Iris pigment epithelial cell (primary cell): Measurements from ENCODE around the gene LRRC39.
A peak's percentile ranks its signal among the peaks of the same experiment; 100 is the strongest.
"Not testable (repeated sequence)": the region's sequence is repeated elsewhere in the genome, so short reads cannot be mapped to it uniquely, and the experiment has no call there.

Experiments used
- DNase-seq: peaks from one replicate; pipeline ENCODE4 v3.0.0-alpha.2; 2011; ENCODE audit warnings: low read depth

Gene LRRC39

DNA sequence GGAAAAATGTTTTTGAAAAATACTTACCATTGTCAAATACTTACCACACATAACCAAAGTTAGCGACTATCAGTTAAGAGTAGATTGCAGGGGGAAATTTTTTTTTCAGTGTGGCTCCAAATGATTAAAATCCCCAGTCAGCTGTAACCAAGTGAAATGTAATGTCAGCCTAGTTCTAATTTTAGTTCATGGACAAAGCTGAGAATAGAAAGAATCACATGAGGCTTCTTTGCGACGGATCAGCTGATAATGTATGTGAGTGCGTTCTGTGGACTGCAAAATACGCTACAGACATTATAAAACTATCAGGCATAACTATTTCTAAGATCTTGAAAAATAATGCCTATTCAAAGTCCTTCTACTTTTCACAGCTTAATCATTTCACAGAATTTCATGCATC is at the start of gene LRRC39:
LRRC39 (minus strand) TSS at position 166 of the 400 bp plus-strand sequence. CDS start 9,740 bp downstream, outside the sequence.
- no peak for DNase-seq

DNA sequence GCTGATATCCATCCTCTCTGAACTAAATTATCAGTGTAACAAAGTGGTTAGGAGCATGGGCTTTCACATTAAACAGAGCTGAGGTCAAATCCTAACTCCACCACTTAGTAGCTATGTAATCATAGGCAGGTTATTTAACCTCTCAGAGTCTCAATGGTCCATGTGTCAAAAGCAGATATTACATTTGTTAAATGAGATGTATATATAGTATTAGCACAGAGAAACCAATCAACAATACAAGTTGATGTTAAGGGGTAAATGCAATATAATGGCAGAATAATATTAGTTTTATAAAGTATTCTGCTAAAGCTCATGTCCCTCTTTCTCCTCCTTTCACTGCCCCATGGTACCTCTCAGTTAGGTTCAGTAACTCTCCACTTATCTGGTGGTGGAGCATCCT is 44.4 kb upstream of the LRRC39 start:
- no peak for DNase-seq

DNA sequence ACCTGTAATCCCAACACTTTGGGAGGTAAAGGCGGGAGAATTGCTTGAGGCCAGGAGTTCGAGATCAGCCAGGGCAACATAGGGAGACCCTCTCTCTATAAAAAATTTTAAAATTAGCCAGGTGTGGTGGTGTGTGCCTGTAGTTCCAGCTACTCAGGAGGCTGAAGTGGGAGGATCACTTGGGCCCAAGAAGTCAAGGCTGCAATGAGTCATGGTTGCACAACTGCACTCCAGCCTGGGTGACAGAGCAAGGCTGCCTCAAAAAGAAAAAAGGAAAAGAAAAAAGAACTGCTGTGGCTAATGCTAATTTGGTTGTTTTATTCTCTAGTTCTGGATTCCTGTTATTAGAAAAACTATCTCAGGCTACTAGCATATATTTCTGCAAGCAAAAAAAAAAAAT is 41.8 kb upstream of the LRRC39 start:
- peak; percentile 33 for DNase-seq

- no peak for DNase-seq
Observed at GRCh38 chr1:100219457-100219856, 41.4 kb upstream of the LRRC39 start.

DNA sequence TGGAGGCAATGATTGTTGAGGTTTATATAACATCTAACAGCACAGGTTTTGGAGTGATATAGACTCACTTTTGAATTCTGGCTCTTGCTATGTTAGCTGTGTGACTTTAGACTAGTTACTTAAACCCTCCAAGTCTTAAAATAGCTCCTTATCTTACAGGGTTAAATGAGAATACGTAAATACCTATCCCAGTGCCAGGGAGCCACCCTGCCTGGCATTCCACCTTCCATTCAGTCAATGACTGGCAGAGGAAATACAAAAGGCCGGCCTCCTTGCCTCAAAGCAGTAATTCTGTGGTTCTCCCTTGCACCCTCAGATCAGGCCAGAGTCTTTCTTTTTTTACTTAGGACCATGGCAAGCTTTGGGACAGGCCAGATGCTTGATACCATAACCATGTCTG is 39.8 kb upstream of the LRRC39 start:
- DNase-seq, result no peak

GRCh38 chr1:100215101-100215500 is 37.0 kb upstream of the LRRC39 start:
- DNase-seq, result no peak

DNA sequence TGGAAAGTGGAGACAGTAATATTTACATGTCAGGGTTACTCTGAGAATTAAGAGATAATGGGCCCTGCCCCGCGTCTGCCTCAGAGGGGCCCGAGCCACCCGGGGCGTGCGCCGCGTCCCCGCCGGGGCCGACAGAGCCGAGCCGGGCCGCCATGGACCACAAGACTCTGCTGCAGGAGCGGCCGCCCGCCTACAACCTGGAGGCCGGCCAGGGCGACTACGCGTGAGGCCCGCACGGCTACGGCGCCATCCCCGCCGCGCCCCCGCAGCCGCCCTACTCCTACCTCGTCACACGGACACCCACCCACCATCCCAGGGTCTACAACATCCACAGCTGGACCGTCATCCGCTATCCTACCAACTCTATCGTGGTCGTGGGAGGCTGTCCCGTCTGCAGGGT is 35.1 kb upstream of the LRRC39 start:
- no peak for DNase-seq

- no peak for DNase-seq
Observed at GRCh38 chr1:100206301-100206700, 28.2 kb upstream of the LRRC39 start.

DNA sequence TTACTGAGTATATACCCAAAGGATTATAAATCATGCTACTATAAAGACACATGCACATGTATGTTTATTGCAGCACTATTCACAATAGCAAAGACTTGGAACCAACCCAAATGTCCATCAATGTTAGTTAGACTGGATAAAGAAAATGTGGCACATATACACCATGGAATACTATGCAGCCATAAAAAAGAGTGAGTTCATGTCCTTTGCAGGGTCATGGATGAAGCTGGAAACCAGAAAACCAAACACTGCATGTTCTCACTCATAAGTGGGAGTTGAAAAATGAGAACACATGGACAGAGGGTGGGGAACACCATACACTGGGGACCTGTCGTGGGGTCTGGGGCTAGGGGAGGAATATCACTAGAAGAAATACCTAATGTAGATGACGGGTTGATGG is 27.5 kb upstream of the LRRC39 start:
- DNase-seq, result not testable (repeated sequence)

- not testable (repeated sequence) for DNase-seq
Observed at GRCh38 chr1:100205103-100205502, 27.0 kb upstream of the LRRC39 start.

GRCh38 chr1:100202703-100203102 is 24.6 kb upstream of the LRRC39 start:
- DNase-seq, result not testable (repeated sequence)

GRCh38 chr1:100200060-100200459 is 22.0 kb upstream of the LRRC39 start:
- not testable (repeated sequence) for DNase-seq

GRCh38 chr1:100198596-100198995 is 20.5 kb upstream of the LRRC39 start:
- no peak for DNase-seq

GRCh38 chr1:100188617-100189016 is 10.6 kb upstream of the LRRC39 start:
- DNase-seq, result peak; percentile 88

DNA sequence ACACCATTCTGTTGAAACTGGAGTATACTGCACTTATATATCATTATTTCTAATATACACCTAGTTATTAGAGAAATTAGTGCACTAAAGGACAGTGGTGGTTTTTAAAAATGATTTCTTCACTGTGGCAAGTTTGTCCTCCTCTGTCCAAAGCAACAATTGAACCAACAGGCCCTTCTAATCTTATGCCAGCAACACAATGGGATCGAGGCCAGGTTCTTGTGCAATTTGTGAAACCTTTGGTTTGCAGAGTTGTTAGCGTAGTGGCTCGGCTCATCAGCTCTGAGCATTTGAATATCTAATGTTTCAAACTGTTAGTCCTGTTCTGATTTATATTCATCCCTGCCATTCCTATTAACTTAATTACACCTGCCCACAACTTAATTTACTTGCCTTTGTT is 9.9 kb upstream of the LRRC39 start:
- peak; percentile 86 for DNase-seq

DNA sequence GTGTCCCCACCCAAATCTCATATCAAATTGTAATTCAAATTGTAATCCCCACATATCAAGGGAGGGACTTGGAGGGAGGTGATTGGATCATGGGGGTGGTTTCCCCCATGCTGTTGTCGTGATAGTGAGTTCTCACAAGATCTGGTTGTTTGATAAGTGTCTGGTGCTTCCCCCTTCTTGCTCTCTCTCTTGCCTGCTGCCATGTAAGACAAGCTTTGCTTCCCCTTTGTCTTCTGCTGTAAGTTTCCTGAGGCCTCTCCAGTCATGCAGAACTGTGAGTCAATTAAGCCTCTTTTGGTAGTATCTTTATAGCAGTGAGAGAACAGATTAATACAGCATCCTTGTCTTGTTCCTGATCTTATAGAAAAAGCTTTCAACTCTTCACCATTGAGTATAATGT is 6.5 kb upstream of the LRRC39 start:
- peak; percentile 0 for DNase-seq

- DNase-seq, result no peak
Observed at GRCh38 chr1:100183370-100183769, 5.3 kb upstream of the LRRC39 start.

- DNase-seq, result no peak
Observed at GRCh38 chr1:100177295-100178041, 588 bp downstream of the LRRC39 start.

- no peak for DNase-seq
Observed at GRCh38 chr1:100168051-100168450, 10.0 kb downstream of the LRRC39 start.

DNA sequence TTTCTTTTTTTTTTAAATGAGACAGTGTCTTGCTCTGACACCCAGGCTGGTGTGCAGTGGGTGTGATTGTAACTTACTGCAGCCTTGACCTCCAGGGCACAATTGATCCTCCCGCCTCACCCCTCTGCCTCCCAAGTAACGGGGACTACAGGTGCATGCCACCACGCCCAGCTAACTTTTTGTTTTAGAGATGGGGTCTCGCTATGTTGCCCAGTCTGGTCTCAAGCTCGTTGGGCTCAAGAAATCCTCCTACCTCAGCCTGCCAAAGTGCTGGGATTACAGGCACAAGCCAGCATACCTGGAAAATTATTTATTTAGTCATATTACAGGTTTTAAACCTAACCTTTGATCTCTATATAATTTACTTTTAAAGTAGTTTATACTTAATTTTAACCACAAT is 13.4 kb downstream of the LRRC39 start:
- DNase-seq, result no peak

- DNase-seq, result peak; percentile 26
Observed at GRCh38 chr1:100164216-100164615, 13.8 kb downstream of the LRRC39 start.

DNA sequence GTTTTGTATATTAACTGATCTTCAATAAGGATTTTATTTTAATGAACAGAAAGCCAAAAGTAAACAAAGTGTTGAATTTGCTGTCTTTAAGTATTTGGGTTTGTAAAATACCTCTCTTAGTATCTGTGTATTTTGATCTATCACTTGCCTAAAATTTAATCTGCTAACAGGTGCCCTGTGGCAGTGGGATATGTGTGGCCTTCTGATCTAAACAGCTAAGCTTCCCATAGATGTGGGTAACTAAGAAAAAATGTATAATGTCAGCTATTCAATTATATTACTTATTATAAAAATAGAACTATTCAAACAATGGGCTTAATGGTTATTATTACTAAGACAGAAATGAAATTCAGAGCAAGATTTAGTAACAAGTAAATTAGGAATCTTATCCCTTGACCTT is 15.2 kb downstream of the LRRC39 start:
- DNase-seq, result no peak

DNA sequence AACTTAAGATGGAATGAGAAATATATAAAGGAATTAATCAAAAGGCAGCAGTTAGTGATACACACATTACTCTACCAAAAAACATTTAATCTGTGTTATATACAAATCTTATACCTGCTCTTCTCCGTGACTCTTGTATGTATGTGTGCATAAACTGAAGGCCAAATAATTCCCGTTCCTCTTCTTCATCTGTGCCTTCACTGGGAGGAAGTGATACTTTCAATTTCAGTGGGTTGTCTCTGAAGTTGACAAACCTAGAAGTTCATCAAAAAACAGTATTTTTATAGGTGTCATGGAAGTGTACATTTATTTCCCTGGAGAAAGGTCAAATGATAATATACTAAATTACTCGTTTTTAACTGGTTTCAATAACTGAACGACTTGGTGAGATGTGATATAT is 25.8 kb downstream of the LRRC39 start:
- DNase-seq, result no peak

- no peak for DNase-seq
Observed at GRCh38 chr1:100151679-100152078, 26.4 kb downstream of the LRRC39 start.
